WTC11 (cell line): ENCODE results near the gene SULT2B1.

Experiments
- CTCF ChIP-seq: fragments of 200-600 bp; IDR thresholded peaks from 2 replicates; pipeline ENCODE4 v1.8.0; 2022; ENCODE audit warnings: antibody characterized with exemption
- KAT7 ChIP-seq: sonication (generic); formaldehyde crosslinking; IDR thresholded peaks from 2 replicates; pipeline ENCODE4 v1.8.1; 2023; ENCODE audit warnings: missing genetic modification reagents, mild to moderate bottlenecking, borderline replicate concordance
- MXD4 ChIP-seq: fragments of 250-450 bp; sonication (Bioruptor Pico); IDR thresholded peaks from 2 replicates; pipeline ENCODE4 v1.8.0; 2021; ENCODE audit warnings: mild to moderate bottlenecking, moderate library complexity, borderline replicate concordance
- USF1 ChIP-seq: sonication (generic); formaldehyde crosslinking; IDR thresholded peaks from 2 replicates; pipeline ENCODE4 v1.8.0; 2022; ENCODE audit warnings: mild to moderate bottlenecking, missing genetic modification reagents
- USF2 ChIP-seq: sonication (generic); formaldehyde crosslinking; IDR thresholded peaks from 2 replicates; pipeline ENCODE4 v1.8.1; 2023; ENCODE audit warnings: mild to moderate bottlenecking, missing genetic modification reagents, moderate library complexity
- ZBTB43 ChIP-seq: sonication (generic); formaldehyde crosslinking; IDR thresholded peaks from 2 replicates; pipeline ENCODE4 v1.8.1; 2023; ENCODE audit warnings: mild to moderate bottlenecking, missing genetic modification reagents
- ZNF138 ChIP-seq: sonication (generic); formaldehyde crosslinking; conservative IDR thresholded peaks from 2 replicates; pipeline ENCODE4 v1.8.1; 2022; ENCODE audit warnings: mild to moderate bottlenecking, moderate library complexity, missing genetic modification reagents
- ZNF512 ChIP-seq: sonication (generic); formaldehyde crosslinking; IDR thresholded peaks from 2 replicates; pipeline ENCODE4 v1.8.1; 2022; ENCODE audit warnings: missing genetic modification reagents, borderline replicate concordance

GRCh38 chr19:48524732-48525131 lies 27.2 kb upstream of the SULT2B1 start:
- TF ChIP-seq CTCF (no peak), USF1 (CRISPR knock-in tag) (no peak), KAT7 (CRISPR knock-in tag) (no peak), ZNF138 (no peak), USF2 (CRISPR knock-in tag) (no peak), ZBTB43 (CRISPR knock-in tag) (no peak), ZNF512 (CRISPR knock-in tag) (no peak), MXD4 (CRISPR knock-in tag) (no peak)
